Liver (tissue), 9 donors: ENCODE measurements around the gene CARMIL3. TPM values are rescaled to one million over a fixed set of nuclear protein-coding genes. Genes with fewer than 3 reads are reported as not detected.

ENCODE experiments used
- DNase-seq: peaks from one replicate; pipeline ENCODE4 v3.0.0-alpha.2; 2017; ENCODE audit warnings: low spot score
- H3K27ac ChIP-seq, 2 donors: one replicate each; pipeline ENCODE4 v1.7.0; 2013; ENCODE audit warnings: inconsistent platforms in 2 of 2, low read length in 2 of 2, control low read depth in 1 of 2, low read depth in 1 of 2, mild to moderate bottlenecking in 1 of 2
- H3K27me3 ChIP-seq, 4 donors: one replicate each; pipeline versions ENCODE4 v1.6.1 to v1.7.0; 2013; ENCODE audit warnings: low read length in 3 of 4, inconsistent platforms in 1 of 4, mild to moderate bottlenecking in 1 of 4, moderate library complexity in 1 of 4; ENCODE audit not compliant: control insufficient read depth in 4 of 4, insufficient read depth in 4 of 4
- H3K36me3 ChIP-seq, 4 donors: one replicate each; pipeline versions ENCODE4 v1.6.1 to v1.7.0; 2013; ENCODE audit warnings: low read length in 3 of 4, mild to moderate bottlenecking in 3 of 4, low read depth in 1 of 4, moderate library complexity in 1 of 4; ENCODE audit not compliant: control insufficient read depth in 4 of 4, insufficient read depth in 3 of 4
- H3K4me1 ChIP-seq, 4 donors: one replicate each; pipeline versions ENCODE4 v1.6.1 to v1.7.0; 2013; ENCODE audit warnings: low read length in 3 of 4, mild to moderate bottlenecking in 3 of 4, moderate library complexity in 1 of 4; ENCODE audit not compliant: control insufficient read depth in 4 of 4, insufficient read depth in 4 of 4
- H3K4me3 ChIP-seq, 3 donors: one replicate each; pipeline versions ENCODE4 v1.6.1 to v1.7.0; 2013; ENCODE audit warnings: low read length in 3 of 3, control low read depth in 1 of 3, low read depth in 1 of 3, mild to moderate bottlenecking in 1 of 3
- H3K9ac ChIP-seq, 2 donors: one replicate each; pipeline ENCODE4 v1.7.0; 2013; ENCODE audit warnings: low read length in 2 of 2, mild to moderate bottlenecking in 2 of 2, moderate library complexity in 2 of 2, control low read depth in 1 of 2, low read depth in 1 of 2
- H3K9me3 ChIP-seq, 4 donors: one replicate each; pipeline versions ENCODE4 v1.6.1 to v1.7.0; 2013; ENCODE audit warnings: low read length in 3 of 4; ENCODE audit not compliant: control insufficient read depth in 4 of 4
- EGR1 ChIP-seq, 2 donors: IDR thresholded peaks; 2 replicates each; pipeline ENCODE4 v1.6.1; 2016 to 2018; ENCODE audit warnings: antibody characterized with exemption in 2 of 2, low read depth in 2 of 2
- FOXA1 ChIP-seq: IDR thresholded peaks from 2 replicates; pipeline ENCODE4 v1.6.1; 2016; ENCODE audit warnings: antibody characterized with exemption
- FOXA2 ChIP-seq: IDR thresholded peaks from 2 replicates; pipeline ENCODE4 v1.6.1; 2016; ENCODE audit warnings: antibody characterized with exemption
- GABPA ChIP-seq, 2 donors: IDR thresholded peaks in 1 of 2; conservative IDR thresholded peaks in 1 of 2; 2 replicates each; pipeline ENCODE4 v1.6.1; 2016; ENCODE audit warnings: antibody characterized with exemption in 2 of 2, mild to moderate bottlenecking in 1 of 2, moderate library complexity in 1 of 2
- HNF4A ChIP-seq, 2 donors: conservative IDR thresholded peaks; 2 replicates each; pipeline ENCODE4 v1.6.1; 2016; ENCODE audit warnings: antibody characterized with exemption in 2 of 2, mild to moderate bottlenecking in 2 of 2
- HNF4G ChIP-seq: IDR thresholded peaks from 2 replicates; pipeline ENCODE4 v1.6.1; 2016; ENCODE audit warnings: antibody characterized with exemption
- JUND ChIP-seq, 2 donors: IDR thresholded peaks; 2 replicates each; pipeline ENCODE4 v1.6.1; 2016; ENCODE audit warnings: antibody characterized with exemption in 2 of 2
- NR2F2 ChIP-seq: IDR thresholded peaks from 2 replicates; pipeline ENCODE4 v1.6.1; 2016; ENCODE audit warnings: antibody characterized with exemption
- RAD21 ChIP-seq, 2 donors: IDR thresholded peaks; 2 replicates each; pipeline ENCODE4 v1.6.1; 2016; ENCODE audit warnings: antibody characterized with exemption in 2 of 2, mild to moderate bottlenecking in 2 of 2
- RXRA ChIP-seq, 2 donors: IDR thresholded peaks; 2 replicates each; pipeline ENCODE4 v1.6.1; 2017 to 2018; ENCODE audit warnings: antibody characterized with exemption in 2 of 2, mild to moderate bottlenecking in 1 of 2
- SP1 ChIP-seq: IDR thresholded peaks from 2 replicates; pipeline ENCODE4 v1.6.1; 2018; ENCODE audit warnings: antibody characterized with exemption, mild to moderate bottlenecking
- TAF1 ChIP-seq: conservative IDR thresholded peaks from 2 replicates; pipeline ENCODE4 v1.6.1; 2016; ENCODE audit warnings: antibody characterized with exemption, mild to moderate bottlenecking
- YY1 ChIP-seq: IDR thresholded peaks from 2 replicates; pipeline ENCODE4 v1.6.1; 2016; ENCODE audit warnings: antibody characterized with exemption, mild to moderate bottlenecking
- WGBS: extraction: QIAGEN DNeasy Blood & Tissue Kit; methylation state at CpG from one replicate; pipeline ENCODE4 v1.1.7; 2013; 5-methylcytosine and 5-hydroxymethylcytosine counted together
- polyA plus RNA-seq, 2 donors: library from polyadenylated mRNA; stranded (reverse) in 1 of 2; unstranded in 1 of 2; fragments of 200-250 nt in 1 of 2; fragments of >200 nt in 1 of 2; fragmentation: Nextera tagmentation in 1 of 2; extraction: Ambion mirVana in 1 of 2; gene quantifications; one replicate each; pipeline versions ENCODE4 v1.2.1 to v1.2.3, GENCODE V29; 2013 to 2015
- total RNA-seq, 2 donors: library from RNA; depleted of rRNA; stranded (reverse); fragments of >200 nt; gene quantifications; one replicate each; pipeline ENCODE4 v1.2.3, GENCODE V29; 2014
- TF ChIP-seq, protein P1 (sequence below): IDR thresholded peaks from 2 replicates; pipeline ENCODE4 v1.6.1; 2016; ENCODE audit warnings: antibody characterized with exemption
- TF ChIP-seq, protein P2 (sequence below): IDR thresholded peaks from 2 replicates; pipeline ENCODE4 v1.6.1; 2016; ENCODE audit warnings: antibody characterized with exemption
- TF ChIP-seq, protein P3 (sequence below): IDR thresholded peaks from 2 replicates; pipeline ENCODE4 v1.6.1; 2016; ENCODE audit warnings: antibody characterized with exemption, mild to moderate bottlenecking
- TF ChIP-seq, protein P4 (sequence below): fragments of 150-350 bp; IDR thresholded peaks from 2 replicates; pipeline ENCODE4 v1.5.1; 2017; ENCODE audit warnings: improper control_type of control experiment, low read depth, low read length; ENCODE audit not compliant: missing input control
- TF ChIP-seq, protein P5 (sequence below): IDR thresholded peaks from 2 replicates; pipeline ENCODE4 v1.6.1; 2016; ENCODE audit warnings: antibody characterized with exemption
- donor health status: healthy.
- donor health status: healthy.
- donor health status: healthy.
- donor health status: healthy.
- donor health status: healthy.

CARMIL3 gene
- total and polyA plus RNA-seq, 4 donors, result 0.05 to 0.17 (median 0.17) TPM

DNA sequence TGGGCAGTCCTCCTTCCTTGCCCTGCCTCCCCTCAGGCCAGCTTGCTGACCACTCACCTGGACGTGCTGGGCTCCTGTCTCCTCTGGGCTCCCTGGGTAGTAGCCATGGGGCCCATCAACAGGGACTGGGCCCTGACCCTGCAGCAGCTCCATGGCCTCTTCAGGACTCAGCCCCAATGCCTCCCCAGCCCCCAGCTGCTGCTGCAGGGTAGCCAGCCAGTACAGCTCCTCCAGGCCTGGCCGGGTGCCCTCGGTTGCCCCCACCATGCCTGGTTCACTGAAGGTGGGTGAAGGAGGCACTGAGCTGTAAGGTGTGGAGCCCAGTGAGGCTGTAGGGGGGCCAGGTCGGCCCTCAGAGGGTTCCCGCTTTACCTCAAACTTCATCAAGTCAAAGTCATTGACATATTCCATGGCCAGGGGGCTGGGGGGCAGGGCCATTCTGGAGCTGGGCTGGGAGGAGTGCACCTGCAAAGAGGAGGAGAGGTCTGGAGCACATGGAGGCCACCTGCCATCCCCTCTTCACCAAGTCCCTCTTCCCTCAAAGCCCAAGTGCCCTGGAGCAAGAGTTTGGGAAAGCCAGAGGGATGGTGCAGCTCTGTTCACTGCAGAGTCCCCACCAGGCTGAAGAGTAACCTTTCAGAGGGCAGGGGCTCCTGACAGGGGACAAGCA, 30.7 kb downstream of the CARMIL3 start:
- H3K9ac ChIP-seq, result no peak overlapping the region
- TF ChIP-seq, protein P1, sequence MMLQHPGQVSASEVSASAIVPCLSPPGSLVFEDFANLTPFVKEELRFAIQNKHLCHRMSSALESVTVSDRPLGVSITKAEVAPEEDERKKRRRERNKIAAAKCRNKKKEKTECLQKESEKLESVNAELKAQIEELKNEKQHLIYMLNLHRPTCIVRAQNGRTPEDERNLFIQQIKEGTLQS, result no peak
- TF ChIP-seq, protein P2, sequence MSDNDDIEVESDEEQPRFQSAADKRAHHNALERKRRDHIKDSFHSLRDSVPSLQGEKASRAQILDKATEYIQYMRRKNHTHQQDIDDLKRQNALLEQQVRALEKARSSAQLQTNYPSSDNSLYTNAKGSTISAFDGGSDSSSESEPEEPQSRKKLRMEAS, result no peak
- TF ChIP-seq EGR1 (IDR thresholded peaks at IDR 0.05; ENCODE audit: low read depth in 2 of 2) (no peak), NR2F2 (no peak), RXRA (IDR thresholded peaks at IDR 0.05) (no peak), GABPA (IDR thresholded peaks at IDR 0.05 in 1 of 2, conservative IDR thresholded peaks at IDR 0.05 in 1 of 2) (no peak), YY1 (no peak)
- no peak for DNase-seq
- H3K4me1 ChIP-seq, result peaks cover 2 to 24% (median 20%) of the 10 kb centered on the region in 4 donors
- no peaks in the 10 kb centered on the region for H3K9me3 ChIP-seq
- no peaks in the 10 kb centered on the region for H3K36me3 ChIP-seq
- H3K27me3 ChIP-seq, result no peaks in the 10 kb centered on the region
- WGBS, result 92% methylated on average over 5 of the region's 5 CpGs
- no peak overlapping the region for H3K27ac ChIP-seq
- H3K4me3 ChIP-seq, result no peak overlapping the region

DNA sequence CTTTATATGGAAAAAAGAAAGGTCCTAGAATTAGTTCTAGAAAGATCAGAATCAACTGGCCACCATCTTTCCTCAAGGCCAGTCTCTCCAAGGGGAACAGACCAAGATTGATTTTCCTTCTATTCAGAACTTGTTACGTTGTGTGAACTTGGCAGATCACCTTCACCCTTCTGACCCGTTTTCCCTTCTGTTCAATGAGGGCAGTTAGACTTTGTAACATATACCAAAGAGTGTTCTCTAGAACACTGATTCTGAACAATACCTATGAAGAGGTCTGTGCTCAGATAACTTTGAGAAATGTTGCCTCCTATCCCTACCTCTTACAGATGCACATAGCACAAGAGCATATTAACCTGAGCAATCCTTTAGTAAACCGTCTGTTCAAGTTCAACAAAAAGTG, 31.7 kb downstream of the CARMIL3 start:
- no peaks in the 10 kb centered on the region for H3K9me3 ChIP-seq
- TF ChIP-seq RXRA (IDR thresholded peaks at IDR 0.05) (peak in 1 of 2 donors; percentile 42), EGR1 (IDR thresholded peaks at IDR 0.05; ENCODE audit: low read depth in 2 of 2) (no peak), GABPA (IDR thresholded peaks at IDR 0.05 in 1 of 2, conservative IDR thresholded peaks at IDR 0.05 in 1 of 2) (no peak), SP1 (peak; percentile 15), JUND (IDR thresholded peaks at IDR 0.05) (no peak), FOXA2 (no peak), HNF4A (conservative IDR thresholded peaks at IDR 0.05) (peak; percentile 81 to 91), HNF4G (peak; percentile 49), RAD21 (IDR thresholded peaks at IDR 0.05) (no peak), YY1 (no peak), NR2F2 (peak; percentile 57), TAF1 (no peak), FOXA1 (no peak)
- TF ChIP-seq, protein P1, result no peak
- TF ChIP-seq, protein P3, sequence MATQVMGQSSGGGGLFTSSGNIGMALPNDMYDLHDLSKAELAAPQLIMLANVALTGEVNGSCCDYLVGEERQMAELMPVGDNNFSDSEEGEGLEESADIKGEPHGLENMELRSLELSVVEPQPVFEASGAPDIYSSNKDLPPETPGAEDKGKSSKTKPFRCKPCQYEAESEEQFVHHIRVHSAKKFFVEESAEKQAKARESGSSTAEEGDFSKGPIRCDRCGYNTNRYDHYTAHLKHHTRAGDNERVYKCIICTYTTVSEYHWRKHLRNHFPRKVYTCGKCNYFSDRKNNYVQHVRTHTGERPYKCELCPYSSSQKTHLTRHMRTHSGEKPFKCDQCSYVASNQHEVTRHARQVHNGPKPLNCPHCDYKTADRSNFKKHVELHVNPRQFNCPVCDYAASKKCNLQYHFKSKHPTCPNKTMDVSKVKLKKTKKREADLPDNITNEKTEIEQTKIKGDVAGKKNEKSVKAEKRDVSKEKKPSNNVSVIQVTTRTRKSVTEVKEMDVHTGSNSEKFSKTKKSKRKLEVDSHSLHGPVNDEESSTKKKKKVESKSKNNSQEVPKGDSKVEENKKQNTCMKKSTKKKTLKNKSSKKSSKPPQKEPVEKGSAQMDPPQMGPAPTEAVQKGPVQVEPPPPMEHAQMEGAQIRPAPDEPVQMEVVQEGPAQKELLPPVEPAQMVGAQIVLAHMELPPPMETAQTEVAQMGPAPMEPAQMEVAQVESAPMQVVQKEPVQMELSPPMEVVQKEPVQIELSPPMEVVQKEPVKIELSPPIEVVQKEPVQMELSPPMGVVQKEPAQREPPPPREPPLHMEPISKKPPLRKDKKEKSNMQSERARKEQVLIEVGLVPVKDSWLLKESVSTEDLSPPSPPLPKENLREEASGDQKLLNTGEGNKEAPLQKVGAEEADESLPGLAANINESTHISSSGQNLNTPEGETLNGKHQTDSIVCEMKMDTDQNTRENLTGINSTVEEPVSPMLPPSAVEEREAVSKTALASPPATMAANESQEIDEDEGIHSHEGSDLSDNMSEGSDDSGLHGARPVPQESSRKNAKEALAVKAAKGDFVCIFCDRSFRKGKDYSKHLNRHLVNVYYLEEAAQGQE, result no peak
- TF ChIP-seq, protein P4, sequence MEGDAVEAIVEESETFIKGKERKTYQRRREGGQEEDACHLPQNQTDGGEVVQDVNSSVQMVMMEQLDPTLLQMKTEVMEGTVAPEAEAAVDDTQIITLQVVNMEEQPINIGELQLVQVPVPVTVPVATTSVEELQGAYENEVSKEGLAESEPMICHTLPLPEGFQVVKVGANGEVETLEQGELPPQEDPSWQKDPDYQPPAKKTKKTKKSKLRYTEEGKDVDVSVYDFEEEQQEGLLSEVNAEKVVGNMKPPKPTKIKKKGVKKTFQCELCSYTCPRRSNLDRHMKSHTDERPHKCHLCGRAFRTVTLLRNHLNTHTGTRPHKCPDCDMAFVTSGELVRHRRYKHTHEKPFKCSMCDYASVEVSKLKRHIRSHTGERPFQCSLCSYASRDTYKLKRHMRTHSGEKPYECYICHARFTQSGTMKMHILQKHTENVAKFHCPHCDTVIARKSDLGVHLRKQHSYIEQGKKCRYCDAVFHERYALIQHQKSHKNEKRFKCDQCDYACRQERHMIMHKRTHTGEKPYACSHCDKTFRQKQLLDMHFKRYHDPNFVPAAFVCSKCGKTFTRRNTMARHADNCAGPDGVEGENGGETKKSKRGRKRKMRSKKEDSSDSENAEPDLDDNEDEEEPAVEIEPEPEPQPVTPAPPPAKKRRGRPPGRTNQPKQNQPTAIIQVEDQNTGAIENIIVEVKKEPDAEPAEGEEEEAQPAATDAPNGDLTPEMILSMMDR, result no peak
- TF ChIP-seq, protein P5, sequence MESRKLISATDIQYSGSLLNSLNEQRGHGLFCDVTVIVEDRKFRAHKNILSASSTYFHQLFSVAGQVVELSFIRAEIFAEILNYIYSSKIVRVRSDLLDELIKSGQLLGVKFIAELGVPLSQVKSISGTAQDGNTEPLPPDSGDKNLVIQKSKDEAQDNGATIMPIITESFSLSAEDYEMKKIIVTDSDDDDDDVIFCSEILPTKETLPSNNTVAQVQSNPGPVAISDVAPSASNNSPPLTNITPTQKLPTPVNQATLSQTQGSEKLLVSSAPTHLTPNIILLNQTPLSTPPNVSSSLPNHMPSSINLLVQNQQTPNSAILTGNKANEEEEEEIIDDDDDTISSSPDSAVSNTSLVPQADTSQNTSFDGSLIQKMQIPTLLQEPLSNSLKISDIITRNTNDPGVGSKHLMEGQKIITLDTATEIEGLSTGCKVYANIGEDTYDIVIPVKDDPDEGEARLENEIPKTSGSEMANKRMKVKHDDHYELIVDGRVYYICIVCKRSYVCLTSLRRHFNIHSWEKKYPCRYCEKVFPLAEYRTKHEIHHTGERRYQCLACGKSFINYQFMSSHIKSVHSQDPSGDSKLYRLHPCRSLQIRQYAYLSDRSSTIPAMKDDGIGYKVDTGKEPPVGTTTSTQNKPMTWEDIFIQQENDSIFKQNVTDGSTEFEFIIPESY, result no peak
- TF ChIP-seq, protein P2, result no peak
- no peaks in the 10 kb centered on the region for H3K27me3 ChIP-seq
- H3K4me1 ChIP-seq, result peaks cover 2 to 24% (median 20%) of the 10 kb centered on the region in 4 donors
- no peaks in the 10 kb centered on the region for H3K36me3 ChIP-seq
- no peak overlapping the region for H3K4me3 ChIP-seq
- WGBS, result 55% methylated on average over 3 of the region's 3 CpGs
- no peak for DNase-seq
- H3K27ac ChIP-seq, result no peak overlapping the region
- no peak overlapping the region for H3K9ac ChIP-seq
